GM19372 (cell line): ENCODE measurements around the gene RPL34.

ENCODE experiments used
- ATAC-seq: cut with Tn5 transposase; IDR thresholded peaks from one replicate; pipeline ENCODE4 v1.9.1; 2021; ENCODE audit warnings: mild to moderate bottlenecking, low read depth, moderate library complexity; ENCODE audit not compliant: unreplicated experiment

RPL34 gene

GRCh38 chr4:108622828-108623227 is 2.5 kb downstream of the RPL34 start:
- no peak for ATAC-seq

- ATAC-seq = no peak
These were observed 4.1 kb downstream of the RPL34 start for GRCh38 chr4:108624263-108625056.

GRCh38 chr4:108626056-108626455 is 5.7 kb downstream of the RPL34 start:
- ATAC-seq = no peak

GRCh38 chr4:108628411-108628810 is 8.0 kb downstream of the RPL34 start:
- ATAC-seq = no peak

- no peak for ATAC-seq
These were observed 14.8 kb downstream of the RPL34 start for GRCh38 chr4:108635070-108635655.

GRCh38 chr4:108636246-108636645 is 15.9 kb downstream of the RPL34 start:
- no peak for ATAC-seq

- no peak for ATAC-seq
These were observed 17.5 kb downstream of the RPL34 start for GRCh38 chr4:108637856-108638255.

- no peak for ATAC-seq
These were observed 23.9 kb downstream of the RPL34 start for GRCh38 chr4:108644237-108644636.

GRCh38 chr4:108646706-108647105 is 26.3 kb downstream of the RPL34 start:
- ATAC-seq = no peak

GRCh38 chr4:108649863-108650211 is 29.5 kb downstream of the RPL34 start:
- peak; percentile 14 for ATAC-seq

GRCh38 chr4:108650212-108651013 is 30.0 kb downstream of the RPL34 start, which contains the start of gene OSTC:
TSS of gene OSTC (plus strand) at chr4:108650599. CDS start at chr4:108650656, 57 bp downstream.
- ATAC-seq = peak; percentile 91

- ATAC-seq = no peak
These were observed 30.8 kb downstream of the RPL34 start for GRCh38 chr4:108651014-108651791.

GRCh38 chr4:108662629-108663028 is 42.3 kb downstream of the RPL34 start:
- no peak for ATAC-seq

GRCh38 chr4:108674356-108674977 is 54.1 kb downstream of the RPL34 start:
- ATAC-seq = no peak
